Skeletal muscle tissue (tissue), 4 donors: ENCODE measurements around the gene STK32C. TPM values are rescaled to one million over a fixed set of nuclear protein-coding genes. Genes with fewer than 3 reads are reported as not detected.
A peak's percentile ranks its signal among the peaks of the same experiment; 100 is the strongest.

Experiments used
- H3K27ac ChIP-seq: one replicate; pipeline ENCODE4 v1.7.0; 2013; ENCODE audit warnings: mild to moderate bottlenecking, low read depth, low read length, inconsistent platforms
- H3K27me3 ChIP-seq, 3 donors: one replicate each; pipeline ENCODE4 v1.7.0; 2013; ENCODE audit warnings: low read length in 3 of 3; ENCODE audit not compliant: control insufficient read depth in 3 of 3, insufficient read depth in 3 of 3
- H3K36me3 ChIP-seq, 3 donors: one replicate each; pipeline ENCODE4 v1.7.0; 2013; ENCODE audit warnings: low read length in 3 of 3; ENCODE audit not compliant: control insufficient read depth in 3 of 3, insufficient read depth in 3 of 3
- H3K4me1 ChIP-seq, 3 donors: one replicate each; pipeline ENCODE4 v1.7.0; 2013; ENCODE audit warnings: low read length in 3 of 3, mild to moderate bottlenecking in 3 of 3; ENCODE audit not compliant: control insufficient read depth in 3 of 3, insufficient read depth in 3 of 3
- H3K4me3 ChIP-seq, 3 donors: one replicate each; pipeline ENCODE4 v1.7.0; 2013; ENCODE audit warnings: low read length in 3 of 3
- H3K9ac ChIP-seq, 3 donors: one replicate each; pipeline ENCODE4 v1.7.0; 2013; ENCODE audit warnings: low read length in 3 of 3, mild to moderate bottlenecking in 3 of 3, moderate library complexity in 2 of 3, low read depth in 1 of 3
- H3K9me3 ChIP-seq, 3 donors: one replicate each; pipeline ENCODE4 v1.7.0; 2013; ENCODE audit warnings: low read length in 3 of 3; ENCODE audit not compliant: control insufficient read depth in 3 of 3
- total RNA-seq: library from RNA; depleted of rRNA; stranded (reverse); fragments of >200 nt; gene quantifications from one replicate; pipeline ENCODE4 v1.2.3, GENCODE V29; 2014
- donor health status: Osteomylitis.

The STK32C gene
- total RNA-seq, 1 donor from 2014 or later = 8.4 TPM

DNA sequence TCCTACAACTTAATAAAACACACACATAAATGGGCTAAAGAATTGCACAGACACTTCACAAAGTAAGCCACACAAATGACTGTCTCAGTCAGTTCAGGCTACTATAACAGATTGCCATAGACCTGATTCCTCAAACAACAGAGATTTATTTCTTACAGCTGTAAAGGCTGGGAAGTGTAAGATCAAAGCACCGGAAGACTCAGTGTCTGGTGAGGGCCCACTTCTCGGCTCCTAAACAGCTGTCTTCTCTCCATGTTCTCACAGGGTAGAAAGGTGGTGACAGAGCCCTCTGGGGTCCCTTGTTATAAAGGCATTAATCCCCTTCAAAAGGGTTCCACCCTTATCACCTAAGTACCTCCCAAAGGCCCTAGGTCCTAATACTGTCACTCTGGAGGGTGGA, 18.3 kb downstream of the STK32C start:
- peaks cover 4 to 10% (median 5%) of the 10 kb centered on the region in 3 donors for H3K4me1 ChIP-seq

DNA sequence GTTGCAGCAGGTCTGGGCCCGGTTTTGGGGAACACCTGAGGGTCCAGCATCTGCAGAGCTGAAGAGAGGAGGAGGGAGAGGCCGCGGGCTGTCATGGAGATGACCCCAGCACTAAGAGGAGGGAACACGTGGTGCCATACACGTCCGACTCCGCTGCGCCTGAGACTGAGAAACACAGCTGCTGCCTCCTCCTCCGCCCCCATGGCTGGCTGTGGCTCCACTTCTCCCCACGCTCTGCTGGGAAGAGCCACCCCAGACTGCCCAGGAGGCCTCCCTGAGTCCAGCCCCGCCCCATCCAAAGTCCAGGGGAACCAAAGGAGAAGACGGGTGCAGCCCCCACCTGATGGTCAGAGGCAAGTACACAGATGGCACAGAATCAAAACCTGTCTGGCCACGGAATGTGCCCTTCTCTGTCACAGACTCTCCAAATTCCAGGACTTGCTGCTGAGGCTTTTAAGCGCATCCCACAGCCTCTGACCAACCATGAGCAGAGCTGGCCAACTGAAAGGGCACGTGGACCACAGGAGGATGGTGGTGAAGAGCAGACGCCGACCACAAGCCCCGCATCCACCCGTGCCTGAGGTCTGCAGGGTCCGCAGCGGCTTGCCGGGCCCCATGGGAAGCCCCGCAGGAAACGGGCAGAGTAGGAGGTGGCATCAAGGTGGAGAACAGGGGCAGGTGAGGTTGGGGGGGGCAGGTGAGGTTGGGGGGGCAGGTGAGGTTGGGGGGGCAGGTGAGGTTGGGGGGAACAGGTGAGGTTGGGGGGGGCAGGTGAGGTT, 24.0 kb downstream of the STK32C start:
- no peak overlapping the region for H3K9ac ChIP-seq
- no peak overlapping the region for H3K27ac ChIP-seq
- no peak overlapping the region for H3K4me3 ChIP-seq
- H3K36me3 ChIP-seq = no peaks in the 10 kb centered on the region
- peaks cover 0 to 3% (median 0%) of the 10 kb centered on the region in 3 donors for H3K9me3 ChIP-seq
- peaks cover 8 to 16% (median 12%) of the 10 kb centered on the region in 3 donors for H3K4me1 ChIP-seq
- peaks cover 8 to 42% (median 34%) of the 10 kb centered on the region in 3 donors for H3K27me3 ChIP-seq

More for the DNA sequence above, 18.3 kb downstream of the STK32C start:
- peaks cover 0 to 10% (median 0%) of the 10 kb centered on the region in 3 donors for H3K9me3 ChIP-seq
- H3K4me3 ChIP-seq = no peak overlapping the region
- no peak overlapping the region for H3K27ac ChIP-seq
- no peaks in the 10 kb centered on the region for H3K36me3 ChIP-seq
- H3K9ac ChIP-seq = no peak overlapping the region
- peaks cover 3 to 13% (median 4%) of the 10 kb centered on the region in 3 donors for H3K27me3 ChIP-seq

DNA sequence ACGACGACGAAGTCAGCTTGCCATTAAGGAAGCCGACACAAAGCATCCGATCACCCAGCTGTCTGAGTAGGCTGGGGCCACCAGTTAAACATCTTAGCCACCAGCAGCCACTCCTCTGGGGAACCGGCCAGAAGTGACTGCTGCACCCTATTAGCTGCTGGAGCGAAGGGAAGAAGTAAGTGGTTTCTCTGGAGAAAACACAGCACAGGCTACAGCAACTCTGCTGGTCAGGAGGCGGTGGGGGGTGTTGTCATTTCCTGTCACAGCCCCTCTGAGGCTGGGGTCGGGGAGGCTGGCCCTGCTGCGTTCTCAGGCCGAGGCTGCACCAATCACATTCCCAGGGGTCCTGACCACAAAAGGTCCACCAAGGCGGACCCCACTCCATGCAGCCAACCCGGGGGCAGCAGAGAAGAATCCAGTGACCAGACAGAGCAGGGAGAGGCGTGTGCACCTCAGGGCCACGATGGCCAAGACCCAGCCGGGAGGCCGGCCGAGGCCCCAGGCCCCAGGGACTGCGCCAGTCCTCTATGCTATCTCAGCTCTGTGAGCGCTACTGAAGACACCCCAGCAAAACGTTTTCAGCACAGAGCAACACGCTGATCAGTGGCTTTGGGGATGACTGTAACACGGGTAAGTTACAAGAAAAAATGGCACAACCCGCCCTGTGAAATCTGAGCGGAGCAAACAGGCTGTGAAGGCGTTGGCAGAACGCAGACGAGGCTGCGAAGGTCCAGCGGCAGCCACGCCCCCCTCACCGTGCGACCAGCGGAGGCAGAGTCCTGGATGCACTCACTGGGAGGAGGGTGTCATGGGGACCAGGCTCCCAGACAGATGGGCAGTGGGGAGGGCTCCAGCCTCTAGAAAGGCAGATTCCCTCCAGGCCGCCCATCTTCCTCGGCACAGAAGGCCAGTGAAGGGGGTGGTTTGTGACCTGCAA, 24.8 kb downstream of the STK32C start:
- Histone ChIP-seq H3K9ac (peak overlapping the region in 1 of 3 donors; percentile 3), H3K36me3 (no peaks in the 10 kb centered on the region), H3K4me3 (no peak overlapping the region), H3K9me3 (no peaks in the 10 kb centered on the region), H3K27me3 (peaks cover 10 to 45% (median 34%) of the 10 kb centered on the region in 3 donors), H3K4me1 (peaks cover 8 to 16% (median 12%) of the 10 kb centered on the region in 3 donors), H3K27ac (no peak overlapping the region)

DNA sequence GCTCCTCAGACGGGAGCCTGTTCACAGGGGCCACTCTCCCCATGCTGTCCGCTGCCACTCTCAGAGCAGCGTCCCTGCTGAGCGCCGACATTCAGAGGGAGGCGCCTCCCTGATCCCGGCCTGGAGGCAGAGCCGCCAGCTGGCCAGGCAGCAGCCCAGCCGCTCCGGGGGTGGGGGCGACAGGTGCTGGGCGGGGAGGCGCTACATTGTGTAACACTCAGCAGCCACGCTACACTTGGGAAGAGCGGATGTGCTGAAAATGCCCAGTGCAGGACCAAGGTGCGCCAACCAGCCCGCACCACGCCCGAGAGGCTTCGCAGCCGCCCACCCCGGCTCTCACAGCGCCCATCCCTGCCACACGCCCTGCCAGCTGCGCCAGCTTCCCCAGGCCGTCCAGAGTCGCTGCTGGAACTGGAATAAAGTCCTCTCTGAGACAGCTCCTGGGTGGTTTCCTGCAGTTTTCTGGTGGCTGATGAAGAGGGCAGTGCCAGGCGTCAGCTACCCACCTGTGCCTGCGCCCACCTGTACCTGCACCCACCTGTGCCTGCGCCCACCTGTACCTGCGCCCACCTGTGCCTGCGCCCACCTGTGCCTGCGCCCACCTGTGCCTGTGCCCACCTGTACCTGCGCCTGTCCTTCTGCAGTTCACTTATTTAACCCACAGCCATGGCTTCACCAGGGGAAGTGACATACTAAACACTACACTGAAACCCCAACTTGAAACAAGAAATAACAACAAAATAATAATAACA, 25.7 kb downstream of the STK32C start:
- Histone ChIP-seq H3K9ac (no peak overlapping the region), H3K4me1 (peaks cover 8 to 16% (median 12%) of the 10 kb centered on the region in 3 donors), H3K36me3 (no peaks in the 10 kb centered on the region), H3K27ac (no peak overlapping the region), H3K27me3 (peaks cover 13 to 52% (median 34%) of the 10 kb centered on the region in 3 donors), H3K4me3 (no peak overlapping the region), H3K9me3 (no peaks in the 10 kb centered on the region)

GRCh38 chr10:132280646-132281074, 27.1 kb downstream of the STK32C start:
- Histone ChIP-seq H3K4me3 (no peak overlapping the region), H3K9ac (no peak overlapping the region), H3K27ac (no peak overlapping the region), H3K27me3 (peaks cover 15 to 51% (median 34%) of the 10 kb centered on the region in 3 donors), H3K36me3 (no peaks in the 10 kb centered on the region), H3K9me3 (no peaks in the 10 kb centered on the region), H3K4me1 (peaks cover 8 to 16% (median 12%) of the 10 kb centered on the region in 3 donors)

- H3K27ac ChIP-seq = no peak overlapping the region
- H3K27me3 ChIP-seq = peaks cover 15 to 49% (median 31%) of the 10 kb centered on the region in 3 donors
- H3K36me3 ChIP-seq = no peaks in the 10 kb centered on the region
- no peaks in the 10 kb centered on the region for H3K9me3 ChIP-seq
- no peak overlapping the region for H3K9ac ChIP-seq
- H3K4me1 ChIP-seq = peaks cover 8 to 16% (median 12%) of the 10 kb centered on the region in 3 donors
- H3K4me3 ChIP-seq = no peak overlapping the region
These were observed 27.7 kb downstream of the STK32C start for GRCh38 chr10:132279873-132280645.

DNA sequence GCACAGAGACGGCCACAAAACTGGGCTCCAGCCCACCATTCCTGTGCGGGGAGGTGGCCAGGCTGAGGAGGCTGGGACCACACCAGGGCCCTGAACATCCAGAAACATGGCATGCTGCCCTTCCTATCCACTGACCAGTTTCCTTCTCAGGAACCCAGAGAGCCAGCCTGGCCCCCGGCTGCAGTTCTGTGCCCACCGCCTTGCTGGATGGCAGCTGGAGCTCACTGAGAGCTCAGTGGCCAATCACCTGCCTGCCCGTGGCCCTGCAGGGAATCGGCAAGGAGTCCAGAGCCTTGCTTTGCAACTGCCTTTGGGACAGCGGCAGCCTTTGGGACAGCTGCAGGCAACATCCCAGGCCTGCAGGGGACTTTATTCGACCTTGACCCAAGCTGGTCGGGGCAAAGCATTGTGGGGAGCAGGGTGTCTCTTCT, 30.4 kb downstream of the STK32C start:
- Histone ChIP-seq H3K9ac (no peak overlapping the region), H3K27ac (no peak overlapping the region), H3K27me3 (peaks cover 15 to 28% (median 18%) of the 10 kb centered on the region in 3 donors), H3K4me3 (no peak overlapping the region), H3K4me1 (no peaks in the 10 kb centered on the region), H3K9me3 (no peaks in the 10 kb centered on the region), H3K36me3 (no peaks in the 10 kb centered on the region)

DNA sequence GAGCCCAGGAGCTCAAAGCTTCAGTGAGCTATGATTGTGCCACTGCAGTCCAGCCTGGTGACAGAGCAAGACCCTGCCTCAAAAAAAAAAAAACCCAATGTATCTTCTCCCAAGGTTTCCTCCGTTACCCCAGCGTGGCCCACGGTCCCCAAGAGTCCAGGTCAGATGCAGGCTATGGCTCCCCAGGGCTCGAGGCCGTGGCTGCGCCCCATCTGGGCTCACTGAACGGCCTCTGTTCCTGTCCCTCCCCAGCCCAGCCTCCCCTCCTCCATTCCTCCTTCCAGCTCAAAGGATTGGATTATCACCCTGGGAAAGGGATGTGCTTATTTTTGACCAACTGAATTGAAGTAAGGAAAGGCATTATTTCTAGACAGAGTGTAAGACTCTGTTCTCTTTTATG, 31.0 kb downstream of the STK32C start:
- Histone ChIP-seq H3K9me3 (no peaks in the 10 kb centered on the region), H3K9ac (no peak overlapping the region), H3K4me1 (no peaks in the 10 kb centered on the region), H3K27me3 (peaks cover 15 to 22% (median 15%) of the 10 kb centered on the region in 3 donors), H3K36me3 (no peaks in the 10 kb centered on the region), H3K27ac (no peak overlapping the region), H3K4me3 (no peak overlapping the region)

DNA sequence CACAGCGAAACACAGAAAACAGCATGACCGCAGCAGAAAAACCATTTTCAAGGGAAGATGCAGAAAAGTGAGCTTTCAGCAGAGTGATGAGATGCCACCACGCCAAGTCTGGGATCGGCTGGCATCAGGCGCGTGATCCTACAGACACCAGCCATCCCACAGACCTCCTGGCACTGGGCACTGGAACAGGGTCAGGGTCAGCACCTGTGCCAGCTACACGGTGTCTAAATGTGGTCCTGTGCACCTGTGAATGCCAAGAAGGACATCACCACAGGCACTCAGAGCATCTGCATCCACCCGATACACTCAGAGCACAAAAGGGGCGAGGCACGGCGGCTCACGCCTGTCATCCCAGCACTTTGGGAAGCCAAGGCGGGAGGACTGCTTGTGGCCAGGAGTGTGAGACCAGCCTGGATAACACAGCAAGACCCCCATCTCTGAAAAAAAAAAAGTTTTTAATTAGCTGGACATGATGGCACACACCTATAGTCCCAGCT, 31.5 kb downstream of the STK32C start:
- no peaks in the 10 kb centered on the region for H3K9me3 ChIP-seq
- no peak overlapping the region for H3K9ac ChIP-seq
- no peaks in the 10 kb centered on the region for H3K36me3 ChIP-seq
- H3K27me3 ChIP-seq = peaks cover 15 to 20% (median 15%) of the 10 kb centered on the region in 3 donors
- H3K4me3 ChIP-seq = no peak overlapping the region
- H3K27ac ChIP-seq = no peak overlapping the region
- H3K4me1 ChIP-seq = no peaks in the 10 kb centered on the region
